Panc1 (cell line): Measurements from ENCODE around the gene LINGO3.

Experiments used
- CTCF ChIP-seq: fragments of 450-650 bp; IDR thresholded peaks from 2 replicates; pipeline ENCODE4 v1.5.1; 2017; ENCODE audit warnings: mild to moderate bottlenecking
- POLR2AphosphoS5 ChIP-seq: IDR thresholded peaks from 2 replicates; pipeline ENCODE4 v1.6.1; 2012; ENCODE audit warnings: mild to moderate bottlenecking, low read depth, low read length, moderate library complexity
- REST ChIP-seq, 2 experiments: IDR thresholded peaks; 2 replicates each; pipeline ENCODE4 v1.6.1; 2011 to 2012; ENCODE audit warnings: low read depth in 2 of 2, control low read depth in 1 of 2, low read length in 1 of 2, mild to moderate bottlenecking in 1 of 2, moderate library complexity in 1 of 2; ENCODE audit not compliant: insufficient read depth in 1 of 2
- SIN3A ChIP-seq: IDR thresholded peaks from 2 replicates; pipeline ENCODE4 v1.6.1; 2012; ENCODE audit warnings: low read depth, mild to moderate bottlenecking, low read length, moderate library complexity, borderline replicate concordance; ENCODE audit not compliant: insufficient read depth
- TCF7L2 ChIP-seq: IDR thresholded peaks from 2 replicates; pipeline ENCODE4 v1.6.1; 2011; ENCODE audit warnings: mild to moderate bottlenecking, low read depth, low read length, inconsistent platforms

- TF ChIP-seq CTCF (no peak), POLR2AphosphoS5 (no peak), REST (IDR thresholded peaks at IDR 0.05; ENCODE audit: insufficient read depth in 1 of 2, low read depth in 2 of 2, low read length in 1 of 2) (no peak), SIN3A (no peak), TCF7L2 (no peak)
Observed at GRCh38 chr19:2342656-2343288, 34.8 kb upstream of the LINGO3 start.
